Measurements from ENCODE around the gene COL20A1.
"Not testable (repeated sequence)": the region's sequence is repeated elsewhere in the genome, so short reads cannot be mapped to it uniquely, and the experiment has no call there.

Gene COL20A1

GRCh38 chr20:63333241-63333836 is 40.4 kb downstream of the COL20A1 start:
- DNase-seq (ENCODE audit: low spot score) = no peak

DNA sequence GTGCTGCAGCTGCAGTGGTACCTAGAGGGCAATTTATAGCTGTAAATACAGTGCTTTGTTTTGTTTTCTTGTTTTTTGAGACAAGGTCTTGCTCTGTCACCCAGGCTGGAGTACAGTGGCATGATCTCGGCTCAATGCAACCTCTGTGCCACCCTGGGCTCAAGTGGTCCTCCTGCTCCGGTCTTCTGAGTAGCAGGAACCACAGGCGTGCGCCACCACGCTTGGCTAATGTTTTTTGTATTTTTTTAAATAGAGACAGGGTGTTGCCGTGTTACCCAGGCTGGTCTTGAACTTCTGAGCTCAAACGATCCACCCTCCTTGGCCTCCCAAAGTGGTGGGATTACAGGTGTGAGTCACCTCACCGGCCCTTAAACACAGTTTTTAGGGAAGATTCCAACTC is 41.4 kb downstream of the COL20A1 start:
- DNase-seq (ENCODE audit: low spot score) = no peak

DNA sequence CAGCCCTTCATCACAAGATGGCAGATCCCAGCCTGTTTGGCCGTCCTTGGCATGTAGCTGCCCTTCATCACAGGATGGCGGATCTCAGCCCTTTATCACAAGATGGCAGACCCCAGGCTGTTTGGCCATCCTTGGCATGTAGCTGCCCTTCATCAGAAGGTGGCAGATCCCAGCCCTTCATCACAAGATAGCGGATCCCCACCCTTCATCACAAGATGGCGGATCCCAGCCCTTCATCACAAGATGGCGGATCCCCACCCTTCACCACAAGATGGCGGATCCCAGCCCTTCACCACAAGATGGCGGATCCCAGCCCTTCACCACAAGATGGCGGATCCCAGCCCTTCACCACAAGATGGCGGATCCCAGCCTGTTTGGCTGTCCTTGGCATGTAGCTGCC is 42.1 kb downstream of the COL20A1 start:
- DNase-seq (ENCODE audit: low spot score) = not testable (repeated sequence)

GRCh38 chr20:63335711-63336110 is 42.7 kb downstream of the COL20A1 start:
- no peak for DNase-seq (ENCODE audit: low spot score)

DNA sequence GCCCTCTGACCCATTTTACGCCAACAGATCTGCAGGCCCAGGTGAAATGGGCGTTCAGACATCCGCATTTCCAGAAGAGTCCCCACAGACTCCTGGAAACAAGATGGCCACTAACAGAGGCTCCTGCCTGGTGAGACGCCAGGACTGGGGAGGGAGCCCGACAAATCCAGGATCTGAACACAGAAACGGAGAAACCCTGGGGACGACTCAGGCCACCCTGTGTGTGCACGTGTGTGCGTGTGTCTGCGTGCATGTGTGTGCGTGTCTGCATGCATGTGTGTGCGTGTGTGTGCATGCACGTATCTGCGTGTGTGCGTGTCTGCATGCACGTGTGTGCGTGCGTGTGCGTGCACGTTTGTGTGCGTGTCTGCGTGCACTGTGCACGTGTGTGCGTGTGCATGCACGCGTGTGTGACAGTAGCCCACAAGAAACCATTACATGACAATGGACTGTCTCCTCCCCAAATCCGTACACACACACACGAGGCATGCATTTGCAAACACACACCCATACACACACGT is 43.3 kb downstream of the COL20A1 start:
- DNase-seq (ENCODE audit: low spot score) = no peak

DNA sequence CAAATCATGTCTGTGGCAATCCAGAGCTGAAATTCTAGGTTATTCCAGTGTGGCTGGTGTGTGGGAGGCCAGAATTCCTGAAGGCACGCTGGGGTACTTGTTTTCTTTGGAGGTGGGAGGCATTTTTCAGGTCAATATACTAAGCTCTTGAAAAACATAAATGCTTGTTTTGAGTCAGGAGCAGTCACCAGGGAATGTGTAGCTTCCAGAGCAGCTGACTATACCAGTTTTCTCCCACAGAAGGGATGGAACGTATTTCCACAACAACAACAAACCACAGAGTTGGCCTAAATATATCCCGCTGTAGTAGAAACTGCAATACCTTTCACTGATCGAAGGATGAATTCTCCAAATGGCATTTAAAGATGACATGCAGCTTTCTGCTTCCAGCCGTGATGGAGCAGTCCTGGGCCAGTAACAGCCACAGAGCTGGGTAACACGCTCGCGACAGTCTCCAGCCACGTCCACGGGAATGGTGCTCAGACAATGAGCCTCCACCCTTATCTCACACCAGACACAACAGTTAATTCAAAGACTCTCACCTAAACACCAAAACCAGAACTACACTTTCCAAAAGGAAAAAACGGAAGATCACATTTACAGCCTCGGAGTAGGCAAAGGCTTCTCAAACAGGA is 44.9 kb downstream of the COL20A1 start:
- DNase-seq (ENCODE audit: low spot score) = no peak

GRCh38 chr20:63339154-63340094 is 46.4 kb downstream of the COL20A1 start:
- not testable (repeated sequence) for DNase-seq (ENCODE audit: low spot score)

DNA sequence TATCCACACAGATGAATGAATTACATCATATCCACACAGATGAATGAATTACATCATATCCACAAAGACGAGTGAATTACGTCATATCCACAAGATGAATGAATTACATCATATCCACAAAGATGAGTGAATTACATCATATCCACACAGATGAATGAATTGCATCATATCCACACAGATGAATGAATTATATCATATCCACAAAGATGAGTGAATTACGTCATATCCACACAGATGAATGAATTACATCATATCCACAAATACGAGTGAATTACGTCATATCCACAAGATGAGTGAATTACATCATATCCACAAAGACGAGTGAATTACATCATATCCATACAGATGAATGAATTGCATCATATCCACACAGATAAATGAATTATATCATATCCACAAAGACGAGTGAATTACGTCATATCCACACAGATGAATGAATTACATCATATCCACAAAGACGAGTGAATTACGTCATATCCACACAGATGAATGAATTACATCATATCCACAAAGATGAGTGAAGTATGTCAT is 47.2 kb downstream of the COL20A1 start:
- not testable (repeated sequence) for DNase-seq (ENCODE audit: low spot score)

- DNase-seq (ENCODE audit: low spot score) = no peak
Observed at GRCh38 chr20:63342561-63343459, 49.8 kb downstream of the COL20A1 start.

DNA sequence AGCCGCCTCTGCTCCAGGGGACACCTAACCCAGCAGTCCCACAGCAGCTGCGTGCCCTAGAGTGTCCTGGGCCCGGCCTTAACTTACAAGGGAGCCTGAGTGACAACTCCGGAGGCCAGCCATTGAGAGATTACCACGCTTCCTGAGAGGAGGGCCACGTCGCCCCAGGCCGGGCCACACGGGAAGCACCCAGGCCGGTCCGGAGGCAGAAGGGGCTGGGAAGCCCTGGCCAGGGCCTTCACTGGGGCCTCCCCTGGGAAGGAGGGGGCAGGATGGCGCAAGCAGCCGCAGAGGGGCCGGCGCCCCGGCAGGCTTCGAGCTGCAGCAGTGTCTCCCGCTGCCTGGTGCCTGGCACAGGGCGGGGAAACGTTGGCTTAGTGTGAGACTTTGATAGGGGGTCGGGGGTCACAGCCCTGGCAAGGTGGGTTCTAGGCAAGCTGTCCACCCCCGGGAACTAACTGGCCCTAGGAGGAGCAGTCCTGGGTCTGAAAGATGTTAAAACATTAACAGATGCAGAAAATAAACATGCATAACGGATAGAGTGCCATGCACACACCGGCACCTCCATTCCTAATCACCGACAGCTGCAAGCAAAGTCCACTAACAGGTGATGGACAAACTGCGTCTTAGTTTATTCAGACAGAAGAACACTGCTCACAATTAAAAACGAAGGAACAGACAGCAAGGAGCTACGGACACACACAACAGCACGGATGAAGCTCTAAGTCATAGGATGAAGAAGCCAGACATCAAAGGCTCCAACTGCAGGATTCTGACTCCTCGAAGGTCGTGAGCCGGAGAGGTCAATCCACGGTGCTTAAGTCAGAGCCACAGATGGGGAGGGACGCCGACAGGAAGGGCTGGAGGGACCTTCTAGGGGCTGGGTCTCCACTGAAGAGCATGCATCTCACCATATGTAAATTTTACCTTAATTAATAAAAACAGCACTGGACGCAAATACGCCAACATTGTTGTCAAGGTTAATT is 50.8 kb downstream of the COL20A1 start:
- no peak for DNase-seq (ENCODE audit: low spot score)

- DNase-seq (ENCODE audit: low spot score) = no peak
Observed at GRCh38 chr20:63344616-63345327, 51.8 kb downstream of the COL20A1 start.

GRCh38 chr20:63345328-63346100 is 52.5 kb downstream of the COL20A1 start:
- no peak for DNase-seq (ENCODE audit: low spot score)

DNA sequence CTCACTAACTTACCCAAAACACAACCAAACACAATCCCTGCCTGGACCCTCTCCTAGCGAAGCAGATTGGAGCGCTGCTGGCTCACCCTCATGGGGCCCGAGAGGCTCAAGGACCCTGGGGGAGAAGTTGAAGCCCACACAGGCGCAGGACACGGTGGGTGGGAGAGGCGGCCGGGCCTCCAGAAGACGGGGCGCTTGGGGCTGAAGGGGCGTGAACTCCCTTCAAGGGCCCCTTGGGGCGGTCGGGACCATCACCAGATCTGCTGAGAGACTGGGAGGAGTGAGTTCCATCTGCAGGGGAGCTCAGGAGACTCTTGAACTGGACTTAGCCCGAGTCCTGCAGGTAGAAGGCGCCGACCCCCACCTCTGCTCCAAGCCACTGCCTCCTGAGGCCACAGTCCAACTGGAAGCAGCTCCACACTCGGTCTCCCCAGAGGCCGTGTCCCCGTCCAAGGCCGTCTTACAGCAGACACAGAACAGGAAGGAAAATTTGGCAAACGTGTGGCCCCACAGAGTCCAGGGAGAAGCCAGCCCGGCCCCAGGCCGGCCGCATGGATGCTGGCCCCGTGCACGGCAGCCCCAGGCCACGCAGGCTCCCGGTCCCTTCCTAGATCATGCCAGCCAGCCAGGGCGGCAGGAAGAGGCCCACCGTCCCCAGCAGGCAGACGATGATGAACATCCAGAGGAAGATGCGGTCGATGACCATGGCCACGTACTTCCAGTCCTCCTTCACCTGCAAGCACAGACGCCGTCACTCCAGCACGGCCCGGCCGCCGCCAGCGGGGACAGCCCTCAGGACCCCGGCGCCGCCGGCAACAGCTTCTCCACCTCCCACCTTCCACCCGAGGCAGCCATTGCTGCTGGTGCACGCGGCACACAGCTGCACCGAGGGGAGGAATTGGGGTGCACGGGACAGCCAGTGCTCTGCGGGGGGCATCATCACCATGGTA is 53.4 kb downstream of the COL20A1 start:
- DNase-seq (ENCODE audit: low spot score) = no peak

GRCh38 chr20:63347081-63347741 is 54.2 kb downstream of the COL20A1 start:
- DNase-seq (ENCODE audit: low spot score) = no peak

DNA sequence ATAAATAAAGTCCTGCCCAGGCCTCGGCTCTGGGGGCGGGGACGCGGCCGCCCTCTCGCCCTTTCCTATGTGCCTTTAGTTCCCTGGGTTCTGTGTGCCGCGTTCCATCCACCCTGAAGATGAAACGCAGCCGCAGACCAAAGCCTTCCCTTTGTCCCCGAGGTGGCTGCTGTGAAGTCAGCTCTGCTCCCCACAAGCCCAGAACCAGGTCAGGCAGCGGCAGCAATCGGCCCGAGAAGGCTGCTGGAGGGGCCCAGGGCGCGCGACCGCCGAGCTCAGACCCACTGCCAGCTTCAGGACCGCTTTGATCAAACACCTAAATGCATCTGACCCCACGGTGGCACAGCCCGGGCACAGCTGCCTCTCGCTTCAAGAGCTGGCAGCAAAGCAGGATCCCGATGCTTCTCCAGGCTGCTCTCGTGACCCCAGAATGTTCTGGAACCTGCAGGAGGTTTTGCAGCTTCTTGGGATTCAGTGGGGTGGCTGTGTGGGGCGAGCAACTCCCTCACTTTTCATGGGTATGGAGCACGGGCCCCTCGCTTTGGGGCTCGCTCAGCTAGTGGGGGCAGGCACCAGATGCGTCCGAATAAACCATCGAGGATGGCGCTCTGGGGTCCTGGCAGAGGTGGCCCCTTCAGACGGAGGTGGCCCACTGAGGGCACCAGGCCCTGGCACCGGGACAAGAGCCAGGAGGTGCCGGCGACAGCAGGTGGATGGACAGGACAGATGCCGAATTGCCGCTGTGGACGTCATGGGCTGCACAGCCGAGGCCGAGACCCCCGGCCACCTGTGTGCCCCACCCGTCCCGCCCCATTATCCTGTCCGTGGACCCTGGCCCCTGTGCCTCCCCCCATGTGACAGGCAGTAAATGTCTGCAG is 55.2 kb downstream of the COL20A1 start:
- DNase-seq (ENCODE audit: low spot score) = no peak

Data from iPS-NIHi11 (cell line).